Measurements from ENCODE around the gene LINGO1. TPM values are rescaled to one million over a fixed set of nuclear protein-coding genes. Genes with fewer than 3 reads are reported as not detected.

LINGO1 gene
- total and polyA plus RNA-seq, 4 donors = 0.50 to 1.6 (median 0.75) TPM; not detected in 1

GRCh38 chr15:77626002-77626401 is 6.7 kb downstream of the LINGO1 start:
- H3K36me3 ChIP-seq (ENCODE audit: control insufficient read depth in 4 of 4, insufficient read depth in 3 of 4, low read depth in 1 of 4, low read length in 3 of 4) = no peaks in the 10 kb centered on the region
- H3K4me3 ChIP-seq (ENCODE audit: low read depth in 1 of 3, low read length in 3 of 3) = no peak overlapping the region

DNA sequence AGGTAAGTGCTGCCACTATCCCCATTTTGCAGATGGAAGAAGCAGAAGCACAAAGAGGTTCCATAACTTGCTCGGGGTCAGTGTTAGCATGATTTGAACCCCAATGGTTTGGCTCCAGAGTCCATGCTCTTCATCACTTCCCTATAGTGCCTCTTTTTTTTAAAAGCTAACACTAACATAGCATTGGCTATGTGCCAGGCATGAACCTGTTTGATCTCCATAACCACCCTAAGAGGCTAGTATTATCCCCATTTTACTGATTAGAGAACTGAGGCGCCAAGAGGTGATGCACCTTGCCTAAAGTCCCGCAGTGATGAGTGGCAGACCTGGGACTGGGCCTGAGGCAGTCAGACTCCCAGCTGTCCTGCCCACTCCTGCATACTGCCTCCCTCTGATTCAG is 7.3 kb downstream of the LINGO1 start:
- 90% methylated on average over 3 of the region's 3 CpGs for WGBS
- DNase-seq (ENCODE audit: low spot score) = no peak
- TF ChIP-seq RAD21 (IDR thresholded peaks at IDR 0.05) = no peak
- TF ChIP-seq ZBTB33 (IDR thresholded peaks at IDR 0.05) = no peak
- no peak for TF ChIP-seq NR2F2 (IDR thresholded peaks at IDR 0.05)
- TF ChIP-seq FOXA2 (IDR thresholded peaks at IDR 0.05) = no peak
- no peak for TF ChIP-seq MAX (IDR thresholded peaks at IDR 0.05)
- TF ChIP-seq FOXA1 (IDR thresholded peaks at IDR 0.05) = no peak

More at GRCh38 chr15:77626002-77626401, 6.7 kb downstream of the LINGO1 start:
- H3K9ac ChIP-seq (ENCODE audit: low read depth in 1 of 2, low read length in 2 of 2) = no peak overlapping the region
- H3K4me1 ChIP-seq (ENCODE audit: control insufficient read depth in 4 of 4, insufficient read depth in 4 of 4, low read length in 3 of 4) = no peaks in the 10 kb centered on the region
- TF ChIP-seq FOXA1 (IDR thresholded peaks at IDR 0.05) (no peak), GABPA (IDR thresholded peaks at IDR 0.05 in 1 of 2, conservative IDR thresholded peaks at IDR 0.05 in 1 of 2) (no peak), SP1 (IDR thresholded peaks at IDR 0.05) (no peak), HNF4G (IDR thresholded peaks at IDR 0.05) (no peak), TAF1 (conservative IDR thresholded peaks at IDR 0.05) (no peak), REST (IDR thresholded peaks at IDR 0.05) (no peak), EGR1 (IDR thresholded peaks at IDR 0.05; ENCODE audit: low read depth in 2 of 2) (no peak), FOXA2 (IDR thresholded peaks at IDR 0.05) (no peak), ATF3 (IDR thresholded peaks at IDR 0.05) (no peak), HNF4A (conservative IDR thresholded peaks at IDR 0.05) (no peak)
- TF ChIP-seq, protein P1, sequence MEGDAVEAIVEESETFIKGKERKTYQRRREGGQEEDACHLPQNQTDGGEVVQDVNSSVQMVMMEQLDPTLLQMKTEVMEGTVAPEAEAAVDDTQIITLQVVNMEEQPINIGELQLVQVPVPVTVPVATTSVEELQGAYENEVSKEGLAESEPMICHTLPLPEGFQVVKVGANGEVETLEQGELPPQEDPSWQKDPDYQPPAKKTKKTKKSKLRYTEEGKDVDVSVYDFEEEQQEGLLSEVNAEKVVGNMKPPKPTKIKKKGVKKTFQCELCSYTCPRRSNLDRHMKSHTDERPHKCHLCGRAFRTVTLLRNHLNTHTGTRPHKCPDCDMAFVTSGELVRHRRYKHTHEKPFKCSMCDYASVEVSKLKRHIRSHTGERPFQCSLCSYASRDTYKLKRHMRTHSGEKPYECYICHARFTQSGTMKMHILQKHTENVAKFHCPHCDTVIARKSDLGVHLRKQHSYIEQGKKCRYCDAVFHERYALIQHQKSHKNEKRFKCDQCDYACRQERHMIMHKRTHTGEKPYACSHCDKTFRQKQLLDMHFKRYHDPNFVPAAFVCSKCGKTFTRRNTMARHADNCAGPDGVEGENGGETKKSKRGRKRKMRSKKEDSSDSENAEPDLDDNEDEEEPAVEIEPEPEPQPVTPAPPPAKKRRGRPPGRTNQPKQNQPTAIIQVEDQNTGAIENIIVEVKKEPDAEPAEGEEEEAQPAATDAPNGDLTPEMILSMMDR (IDR thresholded peaks at IDR 0.05; ENCODE audit: low read depth, low read length, missing input control) = no peak
- 87% methylated on average over 3 of the region's 3 CpGs for WGBS
- no peaks in the 10 kb centered on the region for H3K27me3 ChIP-seq (ENCODE audit: control insufficient read depth in 4 of 4, insufficient read depth in 4 of 4, low read length in 3 of 4)
- no peak overlapping the region for H3K27ac ChIP-seq (ENCODE audit: low read depth in 1 of 2, low read length in 2 of 2)
- DNase-seq (ENCODE audit: low spot score) = no peak
- peaks cover 0 to 4% (median 0%) of the 10 kb centered on the region in 4 donors for H3K9me3 ChIP-seq (ENCODE audit: control insufficient read depth in 4 of 4, low read length in 3 of 4)

More for the DNA sequence above, 7.3 kb downstream of the LINGO1 start:
- Histone ChIP-seq H3K36me3 (ENCODE audit: control insufficient read depth in 4 of 4, insufficient read depth in 3 of 4, low read depth in 1 of 4, low read length in 3 of 4) (no peaks in the 10 kb centered on the region), H3K4me3 (ENCODE audit: low read depth in 1 of 3, low read length in 3 of 3) (no peak overlapping the region), H3K9ac (ENCODE audit: low read depth in 1 of 2, low read length in 2 of 2) (no peak overlapping the region), H3K4me1 (ENCODE audit: control insufficient read depth in 4 of 4, insufficient read depth in 4 of 4, low read length in 3 of 4) (no peaks in the 10 kb centered on the region), H3K27me3 (ENCODE audit: control insufficient read depth in 4 of 4, insufficient read depth in 4 of 4, low read length in 3 of 4) (no peaks in the 10 kb centered on the region), H3K27ac (ENCODE audit: low read depth in 1 of 2, low read length in 2 of 2) (no peak overlapping the region), H3K9me3 (ENCODE audit: control insufficient read depth in 4 of 4, low read length in 3 of 4) (peaks cover 0 to 4% (median 0%) of the 10 kb centered on the region in 4 donors)

All from liver (tissue), 9 donors.